ENCODE data around the gene SAXO2.
"Not testable (repeated sequence)": the region's sequence is repeated elsewhere in the genome, so short reads cannot be mapped to it uniquely, and the experiment has no call there.

The SAXO2 gene

GRCh38 chr15:82286475-82286874 is 23.9 kb downstream of the SAXO2 start:
- not testable (repeated sequence) for DNase-seq (ENCODE audit: low read depth in 2 of 2, low spot score in 1 of 2)

- not testable (repeated sequence) for DNase-seq (ENCODE audit: low read depth in 2 of 2, low spot score in 1 of 2)
Observed at GRCh38 chr15:82288202-82288601, 25.6 kb downstream of the SAXO2 start.

- no peak for DNase-seq (ENCODE audit: low read depth in 2 of 2, low spot score in 1 of 2)
Observed at GRCh38 chr15:82292271-82292670, 29.7 kb downstream of the SAXO2 start.

GRCh38 chr15:82294061-82294690 is 31.6 kb downstream of the SAXO2 start:
- DNase-seq (ENCODE audit: low read depth in 2 of 2, low spot score in 1 of 2), result no peak

GRCh38 chr15:82297546-82297945 is 34.9 kb downstream of the SAXO2 start:
- DNase-seq (ENCODE audit: low read depth in 2 of 2, low spot score in 1 of 2), result no peak

GRCh38 chr15:82298032-82298431 is 35.4 kb downstream of the SAXO2 start:
- DNase-seq (ENCODE audit: low read depth in 2 of 2, low spot score in 1 of 2), result no peak

GRCh38 chr15:82298520-82298919 is 35.9 kb downstream of the SAXO2 start:
- DNase-seq (ENCODE audit: low read depth in 2 of 2, low spot score in 1 of 2), result peak; percentile 4 to 9

GRCh38 chr15:82299511-82299914 is 36.9 kb downstream of the SAXO2 start:
- not testable (repeated sequence) for DNase-seq (ENCODE audit: low read depth in 2 of 2, low spot score in 1 of 2)

GRCh38 chr15:82300326-82300725 is 37.7 kb downstream of the SAXO2 start:
- not testable (repeated sequence) for DNase-seq (ENCODE audit: low read depth in 2 of 2, low spot score in 1 of 2)

- DNase-seq (ENCODE audit: low read depth in 2 of 2, low spot score in 1 of 2), result no peak
Observed at GRCh38 chr15:82300883-82301282, 38.3 kb downstream of the SAXO2 start.

- DNase-seq (ENCODE audit: low read depth in 2 of 2, low spot score in 1 of 2), result no peak
Observed at GRCh38 chr15:82301296-82302016, 38.8 kb downstream of the SAXO2 start.

GRCh38 chr15:82303956-82304777 is 41.5 kb downstream of the SAXO2 start:
- DNase-seq (ENCODE audit: low read depth in 2 of 2, low spot score in 1 of 2), result no peak

- DNase-seq (ENCODE audit: low read depth in 2 of 2, low spot score in 1 of 2), result no peak
Observed at GRCh38 chr15:82304778-82305090, 42.1 kb downstream of the SAXO2 start.

GRCh38 chr15:82305621-82306048 is 43.0 kb downstream of the SAXO2 start:
- DNase-seq (ENCODE audit: low read depth in 2 of 2, low spot score in 1 of 2), result no peak

GRCh38 chr15:82306791-82307713 is 44.4 kb downstream of the SAXO2 start:
- DNase-seq (ENCODE audit: low read depth in 2 of 2, low spot score in 1 of 2), result no peak

GRCh38 chr15:82307714-82308081 is 45.1 kb downstream of the SAXO2 start:
- no peak for DNase-seq (ENCODE audit: low read depth in 2 of 2, low spot score in 1 of 2)

GRCh38 chr15:82309802-82310201 is 47.2 kb downstream of the SAXO2 start:
- no peak for DNase-seq (ENCODE audit: low read depth in 2 of 2, low spot score in 1 of 2)

- not testable (repeated sequence) for DNase-seq (ENCODE audit: low read depth in 2 of 2, low spot score in 1 of 2)
Observed at GRCh38 chr15:82311321-82311720, 48.7 kb downstream of the SAXO2 start.

GRCh38 chr15:82312586-82313349 is 50.1 kb downstream of the SAXO2 start:
- DNase-seq (ENCODE audit: low read depth in 2 of 2, low spot score in 1 of 2), result no peak

- DNase-seq (ENCODE audit: low read depth in 2 of 2, low spot score in 1 of 2), result no peak
Observed at GRCh38 chr15:82313446-82313845, 50.8 kb downstream of the SAXO2 start.

All from stimulated activated CD8-positive, alpha-beta memory T cell treated with anti-CD3 and anti-CD28 coated beads, Interleukin-4, amount 100 ng/mL, for 1 hour (primary cell).